Cardiac muscle cell (in vitro differentiated cells and primary cell): ENCODE results near the gene SH3RF3. TPM values are rescaled to one million over a fixed set of nuclear protein-coding genes. Genes with fewer than 3 reads are reported as not detected.

Experiments
- DNase-seq, 2 donors: peaks; one replicate each; pipeline versions ENCODE4 v3.0.0 to v3.0.0-alpha.2; 2010 to 2017; ENCODE audit warnings: low read depth in 1 of 2, low spot score in 1 of 2
- H3K27ac ChIP-seq: fragments of 200-600 bp; sonication (generic); 2 replicates; pipeline ENCODE4 v1.5.1; 2016
- H3K27me3 ChIP-seq: fragments of 200-600 bp; sonication (generic); 2 replicates; pipeline ENCODE4 v1.6.0; 2016; ENCODE audit warnings: control low read depth
- H3K36me3 ChIP-seq: fragments of 200-600 bp; sonication (generic); 2 replicates; pipeline ENCODE4 v1.5.1; 2016; ENCODE audit warnings: control low read depth
- H3K4me1 ChIP-seq: fragments of 200-600 bp; sonication (generic); 2 replicates; pipeline ENCODE4 v1.8.1; 2017; ENCODE audit warnings: low read depth, mild to moderate bottlenecking, mixed run types
- H3K4me3 ChIP-seq: fragments of 200-600 bp; sonication (generic); 2 replicates; pipeline ENCODE4 v1.5.1; 2016; ENCODE audit warnings: mild to moderate bottlenecking
- H3K9me3 ChIP-seq: fragments of 200-600 bp; sonication (generic); 2 replicates; pipeline ENCODE4 v1.5.1; 2017; ENCODE audit warnings: low read depth, mild to moderate bottlenecking, control low read depth
- CTCF ChIP-seq: IDR thresholded peaks from 2 replicates; pipeline ENCODE4 v1.5.1; 2012; ENCODE audit warnings: low read depth, mild to moderate bottlenecking, low read length
- polyA plus RNA-seq: library from polyadenylated mRNA; unstranded; fragments of >200 nt; fragmentation: Nextera tagmentation; extraction: Ambion mirVana; gene quantifications from 2 replicates; pipeline ENCODE4 v1.2.1, GENCODE V29; 2016
- total RNA-seq: library from RNA; depleted of rRNA; stranded (reverse); fragments of >200 nt; gene quantifications from 2 replicates; pipeline ENCODE4 v1.2.3, GENCODE V29; 2016

The SH3RF3 gene
- total and polyA plus RNA-seq, 2 experiments from 2014 or later = 1.2 to 1.7 TPM

- H3K27ac ChIP-seq = no peak overlapping the region
- H3K9me3 ChIP-seq = no peaks in the 10 kb centered on the region
- no peak for TF ChIP-seq CTCF
- no peaks in the 10 kb centered on the region for H3K4me1 ChIP-seq
- H3K4me3 ChIP-seq = no peak overlapping the region
- H3K36me3 ChIP-seq = no peaks in the 10 kb centered on the region
- no peaks in the 10 kb centered on the region for H3K27me3 ChIP-seq
- no peak for DNase-seq
Observed at GRCh38 chr2:109460553-109461324, 331.7 kb downstream of the SH3RF3 start.

- H3K27me3 ChIP-seq = no peaks in the 10 kb centered on the region
- no peak for DNase-seq
- no peaks in the 10 kb centered on the region for H3K4me1 ChIP-seq
- no peak for TF ChIP-seq CTCF
- H3K27ac ChIP-seq = no peak overlapping the region
- H3K4me3 ChIP-seq = no peak overlapping the region
- H3K36me3 ChIP-seq = no peaks in the 10 kb centered on the region
- no peaks in the 10 kb centered on the region for H3K9me3 ChIP-seq
Observed at GRCh38 chr2:109463236-109463635, 334.2 kb downstream of the SH3RF3 start.

- Histone ChIP-seq H3K9me3 (no peaks in the 10 kb centered on the region), H3K27me3 (no peaks in the 10 kb centered on the region), H3K36me3 (no peaks in the 10 kb centered on the region), H3K4me1 (no peaks in the 10 kb centered on the region), H3K27ac (no peak overlapping the region), H3K4me3 (no peak overlapping the region)
- no peak for DNase-seq
- no peak for TF ChIP-seq CTCF
Observed at GRCh38 chr2:109463891-109464290, 334.9 kb downstream of the SH3RF3 start.

- Histone ChIP-seq H3K27me3 (no peaks in the 10 kb centered on the region), H3K27ac (no peak overlapping the region), H3K4me1 (no peaks in the 10 kb centered on the region), H3K36me3 (no peaks in the 10 kb centered on the region), H3K4me3 (no peak overlapping the region), H3K9me3 (no peaks in the 10 kb centered on the region)
- TF ChIP-seq CTCF = no peak
- DNase-seq = no peak
Observed at GRCh38 chr2:109466674-109467575, 337.9 kb downstream of the SH3RF3 start.

GRCh38 chr2:109467701-109468100 lies 338.7 kb downstream of the SH3RF3 start:
- Histone ChIP-seq H3K4me1 (no peaks in the 10 kb centered on the region), H3K9me3 (no peaks in the 10 kb centered on the region), H3K27me3 (no peaks in the 10 kb centered on the region), H3K36me3 (no peaks in the 10 kb centered on the region), H3K4me3 (no peak overlapping the region), H3K27ac (no peak overlapping the region)
- DNase-seq = no peak
- TF ChIP-seq CTCF = no peak
